NK-92 (cell line): ENCODE results near the gene ENAH.
"Not testable (repeated sequence)": the region's sequence is repeated elsewhere in the genome, so short reads cannot be mapped to it uniquely, and the experiment has no call there.

Source experiments
- DNase-seq: peaks from one replicate; lab custom pipeline; 2025; ENCODE audit not compliant: unreplicated experiment; lab: John Stamatoyannopoulos, UW

Gene ENAH

DNA sequence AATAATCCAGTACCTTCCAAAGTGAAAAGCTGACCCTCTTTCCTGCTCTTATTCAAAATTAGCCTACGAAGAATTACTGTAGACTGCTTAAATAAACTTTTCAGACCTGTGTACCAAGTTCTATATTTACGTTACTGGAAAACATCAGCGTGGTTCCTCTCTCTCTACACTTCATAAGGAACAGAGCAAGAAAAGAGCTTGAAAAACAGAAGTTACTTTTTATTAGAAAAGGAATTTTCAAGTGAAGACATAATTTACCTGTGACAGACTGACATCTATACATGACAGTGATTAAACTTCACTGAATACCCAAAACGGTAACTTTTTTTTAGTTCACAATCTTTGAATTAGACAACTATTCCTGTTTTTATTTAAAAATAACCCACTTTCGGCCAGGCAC, 2.7 kb downstream of the ENAH start:
- no peak for DNase-seq

DNA sequence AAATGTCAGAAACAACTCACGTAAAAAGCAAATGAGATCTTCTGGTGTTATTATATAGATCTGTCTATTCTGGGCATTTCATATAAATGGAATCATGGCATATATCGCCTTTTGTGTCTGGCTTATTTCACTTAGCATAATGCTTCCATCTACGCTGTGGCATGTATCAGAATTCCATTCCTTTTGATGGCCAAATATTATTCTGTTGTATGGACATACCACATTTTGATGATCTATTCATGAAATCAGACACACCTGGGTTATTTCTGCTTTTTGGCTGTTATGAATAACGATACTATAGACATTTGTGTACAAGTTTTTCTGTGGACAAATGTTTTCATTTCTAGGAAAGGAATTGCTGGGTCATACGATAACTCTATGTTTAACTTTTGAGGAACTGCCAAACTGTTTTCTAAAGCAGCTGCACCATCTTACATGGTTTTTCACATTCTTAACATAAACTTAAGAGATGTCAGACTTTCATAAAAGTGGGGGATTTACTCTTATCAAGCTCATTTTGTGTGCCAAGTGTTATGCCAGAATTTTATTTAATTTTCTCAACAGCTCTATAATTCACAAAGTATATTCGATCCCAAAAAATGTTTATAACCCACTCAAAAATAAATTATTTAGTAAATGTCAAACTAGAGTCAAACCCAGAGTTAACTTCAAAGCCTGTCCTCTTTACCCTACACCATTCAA, 7.6 kb downstream of the ENAH start:
- no peak for DNase-seq

DNA sequence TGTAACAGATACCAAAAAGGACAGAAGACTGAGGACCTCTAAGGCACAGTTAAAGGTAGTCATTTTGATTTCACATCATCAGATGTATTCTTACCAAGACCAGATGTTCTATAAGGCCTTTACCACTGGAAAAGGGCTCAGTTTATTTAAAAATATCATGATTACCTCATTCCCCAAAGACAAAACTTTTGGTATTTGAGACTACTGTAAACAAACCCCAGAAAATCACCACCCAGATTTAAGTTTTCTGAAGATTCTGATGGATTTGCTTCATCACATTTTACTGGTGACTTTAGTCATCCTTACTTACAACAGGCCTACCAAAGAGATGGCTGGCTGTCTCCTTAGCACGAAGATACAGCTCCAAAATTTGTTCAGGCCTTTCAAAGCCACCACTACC, 8.3 kb downstream of the ENAH start:
- DNase-seq = no peak

DNA sequence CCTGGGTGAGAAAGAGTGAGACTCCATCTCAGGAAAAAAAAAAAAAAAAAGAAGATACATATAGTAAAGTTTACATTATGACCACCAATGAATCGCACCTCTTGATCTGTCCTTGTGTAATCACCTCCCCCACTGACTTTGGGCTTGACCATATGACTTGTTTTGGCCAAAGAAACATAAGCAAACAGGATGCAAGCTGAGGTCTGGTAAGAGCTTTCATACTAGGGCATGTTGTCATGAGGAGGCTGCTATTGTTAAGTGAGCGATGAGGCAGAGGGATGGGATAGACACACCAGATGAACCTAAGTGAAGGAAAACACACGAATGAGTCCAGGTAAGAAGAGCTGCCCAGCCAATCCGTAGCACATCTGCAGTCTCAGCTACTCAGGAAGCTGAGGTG, 10.7 kb downstream of the ENAH start:
- no peak for DNase-seq

DNA sequence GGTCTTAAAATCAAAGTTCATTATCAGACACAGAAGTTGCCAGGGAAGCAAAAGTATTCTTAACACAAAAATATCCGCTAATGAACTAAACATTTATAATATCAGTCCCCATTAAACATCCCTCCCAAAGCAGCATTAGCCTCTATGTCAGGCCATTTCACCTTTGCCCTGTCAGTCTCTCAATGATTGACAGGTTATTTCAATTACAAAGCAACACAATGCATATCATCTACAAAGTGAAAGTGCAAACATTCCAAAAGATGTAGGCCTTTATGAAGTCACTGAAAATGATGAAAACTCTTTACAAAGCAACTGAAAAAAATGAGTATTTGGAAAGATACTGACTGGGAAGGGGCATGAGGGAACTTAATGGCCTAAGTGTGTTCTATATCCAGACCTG, 14.1 kb downstream of the ENAH start:
- no peak for DNase-seq

DNA sequence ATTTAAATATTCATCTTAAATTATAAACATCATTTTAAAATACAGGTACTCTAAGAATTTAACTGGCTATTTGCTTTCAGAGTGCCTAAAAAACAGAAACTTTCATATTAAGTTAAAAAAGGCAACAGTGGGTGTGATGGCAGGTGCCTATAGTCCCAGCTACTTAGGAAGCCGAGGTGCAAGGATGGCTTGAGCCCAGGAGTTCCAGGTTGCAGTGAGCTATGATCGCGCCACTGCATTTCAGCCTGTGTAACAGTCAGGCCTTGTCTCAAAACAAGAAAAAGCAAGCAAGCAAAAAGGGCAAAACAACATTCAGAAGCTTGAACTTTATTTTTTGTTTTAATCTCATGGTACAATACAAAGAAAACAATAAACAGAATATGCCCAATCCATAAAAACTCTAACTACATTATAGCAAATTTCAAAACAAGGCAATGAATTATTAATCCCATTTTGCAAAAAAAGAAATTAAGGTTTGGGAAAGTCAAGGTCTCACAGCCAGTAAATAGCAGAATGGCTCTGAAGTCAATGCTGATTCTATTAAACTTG, 15.2 kb downstream of the ENAH start:
- no peak for DNase-seq

DNA sequence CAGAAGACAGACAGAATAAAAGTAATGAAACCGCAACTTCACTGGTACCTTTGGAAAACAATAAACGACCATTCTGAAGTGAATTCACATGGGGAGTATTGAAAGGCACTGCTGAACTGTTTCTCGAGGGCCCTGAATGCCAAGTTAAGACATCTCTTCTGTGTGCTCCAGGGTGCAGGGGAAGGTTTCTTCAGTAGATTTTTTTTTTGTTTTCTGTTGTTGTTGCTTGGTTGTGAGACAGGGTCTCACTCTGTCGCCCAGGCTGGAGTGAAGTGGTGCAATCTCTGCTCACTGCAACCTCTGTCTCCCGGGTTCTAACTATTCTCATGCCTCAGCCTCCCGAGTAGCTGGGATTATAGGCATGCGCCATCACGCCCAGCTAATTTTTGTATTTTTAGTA, 15.9 kb downstream of the ENAH start:
- not testable (repeated sequence) for DNase-seq

DNA sequence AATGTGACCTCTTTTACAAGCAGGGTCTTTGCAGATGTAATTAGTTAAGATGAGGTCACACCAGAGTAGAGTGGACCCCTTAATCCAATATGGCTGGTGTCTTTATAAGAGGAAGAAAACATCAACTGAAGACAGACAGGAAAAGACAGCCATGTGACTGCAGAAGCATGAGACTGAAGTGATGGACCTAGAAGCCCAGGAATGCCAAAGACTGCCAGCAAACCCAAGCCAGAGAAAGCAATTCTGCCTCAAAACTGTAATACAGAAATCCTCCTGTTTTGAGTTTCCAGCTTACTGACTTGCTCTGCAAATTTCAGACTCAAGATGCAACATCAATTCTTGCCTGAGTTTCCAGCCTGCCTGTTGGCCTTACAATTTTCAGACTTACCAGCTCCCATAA, 17.3 kb downstream of the ENAH start:
- no peak for DNase-seq

DNA sequence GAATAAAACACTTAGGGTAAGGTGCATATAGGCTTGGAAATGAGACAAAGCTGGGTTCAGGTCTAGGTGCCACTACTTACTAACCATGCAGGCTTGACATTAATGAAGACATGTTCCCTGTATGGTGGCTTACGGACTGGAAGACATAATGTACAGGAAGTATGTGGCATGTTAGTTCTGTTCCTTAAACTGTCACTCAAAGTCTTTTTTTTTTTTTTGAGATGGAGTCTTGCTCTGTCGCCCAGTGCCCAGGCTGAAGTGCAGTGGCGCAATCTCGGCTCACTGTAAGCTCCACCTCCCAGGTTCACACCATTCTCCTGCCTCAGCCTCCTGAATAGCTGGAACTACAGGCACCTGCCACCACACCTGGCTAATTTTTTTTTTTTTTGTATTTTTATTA, 20.1 kb downstream of the ENAH start:
- not testable (repeated sequence) for DNase-seq

DNA sequence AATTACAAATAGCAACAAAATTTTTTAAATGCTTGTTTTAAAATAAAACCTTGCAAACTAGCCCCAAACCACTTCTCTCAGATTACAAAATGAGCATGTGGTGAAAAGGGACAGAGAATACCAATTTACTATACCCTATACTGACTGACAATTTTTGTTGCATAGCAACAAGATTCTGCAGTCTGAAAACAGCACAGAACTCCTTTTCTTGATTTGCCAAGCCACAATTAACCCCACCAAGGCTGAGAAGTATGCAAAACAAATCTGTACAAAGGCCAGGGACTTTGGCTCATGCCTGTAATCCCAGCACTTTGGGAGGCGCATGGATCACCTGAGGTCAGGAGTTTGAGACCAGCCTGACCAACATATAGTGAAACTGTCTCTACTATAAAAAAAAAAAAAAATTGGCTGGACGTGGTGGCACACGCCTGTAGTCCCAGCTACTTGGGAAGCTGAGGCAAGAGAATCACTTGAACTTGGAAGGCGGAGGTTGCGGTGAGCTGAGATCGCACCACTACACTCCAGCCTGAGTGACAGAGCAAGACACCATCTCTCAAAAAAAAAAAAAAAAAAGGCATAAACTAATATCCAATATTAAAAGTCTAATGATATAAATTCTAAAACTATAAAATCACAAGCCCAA, 21.8 kb downstream of the ENAH start:
- no peak for DNase-seq

DNA sequence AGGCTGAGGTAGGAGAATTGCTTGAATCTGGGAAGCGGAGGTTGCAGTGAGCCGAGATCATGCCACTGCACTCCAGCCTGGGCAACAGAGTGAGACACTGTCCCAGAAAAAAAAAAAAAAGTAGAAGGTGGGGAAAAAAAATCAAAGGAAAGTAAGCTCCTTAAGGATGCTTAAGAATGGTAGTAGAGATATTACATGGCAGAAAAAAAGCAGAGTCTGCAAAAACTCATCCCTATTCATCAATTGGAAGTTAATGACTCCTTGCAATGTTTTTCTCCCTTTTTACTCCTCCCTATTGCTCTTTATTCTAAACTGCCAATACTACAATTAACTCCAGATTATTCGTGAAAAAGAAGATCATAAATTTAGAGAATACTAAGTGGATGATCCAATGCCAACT, 23.4 kb downstream of the ENAH start:
- DNase-seq = no peak

DNA sequence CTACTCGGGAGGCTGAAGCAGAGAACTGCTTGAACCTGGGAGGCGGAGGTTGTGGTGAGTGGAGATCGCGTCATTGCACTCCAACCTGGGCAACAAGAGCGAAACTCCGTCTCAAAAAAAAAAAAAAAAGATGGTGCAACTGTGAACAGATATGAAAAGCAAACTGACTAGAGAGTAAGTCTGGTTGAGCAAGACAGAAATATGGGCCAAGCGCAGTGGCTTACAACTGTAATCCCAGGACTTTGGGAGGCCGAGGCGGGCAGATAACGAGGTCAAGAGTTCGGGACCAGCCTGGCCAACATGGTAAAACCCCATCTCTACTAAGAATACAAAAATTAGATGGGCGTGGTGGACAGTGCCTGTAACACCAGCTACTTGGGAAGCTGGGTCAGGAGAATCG, 24.1 kb downstream of the ENAH start:
- not testable (repeated sequence) for DNase-seq

DNA sequence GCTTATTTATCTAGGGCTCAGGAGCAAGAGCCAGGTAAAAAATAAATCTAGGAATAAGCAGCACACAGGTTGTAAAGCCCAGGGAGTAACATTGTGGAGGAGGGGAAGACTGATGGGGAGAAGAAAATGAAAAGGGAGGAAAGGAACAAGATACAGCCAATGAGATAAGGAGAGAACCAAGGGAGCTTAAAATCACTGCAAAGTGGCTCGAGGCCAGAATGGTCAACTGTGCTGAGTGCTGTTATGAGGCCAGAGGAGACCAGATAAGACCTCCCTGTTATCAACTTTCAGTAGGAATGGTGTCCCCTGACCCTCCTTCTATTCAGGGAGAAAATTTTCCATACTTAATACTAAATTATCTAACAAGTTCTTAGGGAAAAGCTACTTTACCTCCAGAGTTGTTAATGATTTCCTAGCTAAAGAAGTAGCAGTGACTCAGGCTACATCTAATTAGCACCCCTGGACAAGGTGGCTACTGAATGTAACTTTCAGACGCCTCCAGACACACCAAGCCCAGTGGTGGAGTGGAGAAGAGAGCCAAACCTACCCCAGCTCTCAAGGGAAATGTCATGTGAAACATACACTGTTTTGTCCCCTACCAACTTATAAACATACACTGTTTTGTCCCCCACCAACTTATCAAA, 25.5 kb downstream of the ENAH start:
- no peak for DNase-seq

DNA sequence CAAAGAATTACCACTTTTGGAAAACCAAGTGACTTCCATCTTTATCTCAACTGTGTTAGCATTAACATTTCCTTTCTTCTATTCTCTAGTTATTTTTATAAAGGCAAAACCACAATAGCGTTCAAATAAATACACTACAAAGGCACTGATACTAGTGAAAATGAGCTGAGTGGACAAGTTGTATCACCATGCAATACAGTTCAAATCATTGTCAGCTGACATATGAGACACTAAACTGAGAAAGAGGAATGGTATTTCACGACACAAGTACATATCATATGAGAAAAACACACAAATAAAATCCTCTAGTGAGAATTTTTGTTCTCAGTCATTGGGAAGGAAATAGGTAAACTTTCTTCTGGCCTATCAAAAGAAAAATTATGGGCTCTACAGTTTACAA, 26.2 kb downstream of the ENAH start:
- DNase-seq = no peak

DNA sequence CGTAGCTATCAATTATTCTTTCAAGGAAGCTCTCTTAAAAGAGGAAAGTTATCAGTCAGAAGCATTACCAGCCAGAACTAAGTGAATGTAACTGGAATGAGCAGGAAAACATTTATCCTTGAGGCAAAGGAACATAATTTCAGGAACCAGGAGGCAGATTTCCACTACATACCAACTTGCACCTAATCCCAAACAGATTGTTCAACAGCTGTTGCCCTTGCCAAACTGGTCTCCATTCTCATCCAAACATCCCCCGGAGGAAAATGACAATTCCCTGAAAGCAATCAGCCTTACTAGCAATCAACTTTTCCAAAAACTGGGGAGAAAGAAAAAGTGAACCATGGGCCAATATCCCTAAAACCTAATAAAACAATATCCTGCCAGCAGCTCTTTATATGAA, 35.0 kb downstream of the ENAH start:
- no peak for DNase-seq

DNA sequence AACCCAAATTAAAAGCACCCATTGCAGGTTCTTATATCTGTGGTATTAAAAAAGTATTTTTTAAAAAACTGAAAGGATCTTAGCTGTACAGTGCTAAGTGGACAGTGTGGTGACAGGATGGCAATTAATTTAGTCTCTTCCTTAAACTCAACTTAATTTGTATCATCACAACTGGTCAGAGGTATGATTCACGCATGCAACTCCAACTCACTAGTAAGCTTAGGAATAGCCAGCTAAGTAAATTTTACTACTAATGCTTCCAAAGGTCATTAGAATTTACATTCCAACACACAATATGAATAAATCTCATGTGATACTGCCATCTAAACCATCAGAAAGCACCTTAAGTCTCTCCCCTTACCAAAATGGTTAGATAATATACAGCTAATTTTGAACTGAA, 35.4 kb downstream of the ENAH start:
- no peak for DNase-seq

DNA sequence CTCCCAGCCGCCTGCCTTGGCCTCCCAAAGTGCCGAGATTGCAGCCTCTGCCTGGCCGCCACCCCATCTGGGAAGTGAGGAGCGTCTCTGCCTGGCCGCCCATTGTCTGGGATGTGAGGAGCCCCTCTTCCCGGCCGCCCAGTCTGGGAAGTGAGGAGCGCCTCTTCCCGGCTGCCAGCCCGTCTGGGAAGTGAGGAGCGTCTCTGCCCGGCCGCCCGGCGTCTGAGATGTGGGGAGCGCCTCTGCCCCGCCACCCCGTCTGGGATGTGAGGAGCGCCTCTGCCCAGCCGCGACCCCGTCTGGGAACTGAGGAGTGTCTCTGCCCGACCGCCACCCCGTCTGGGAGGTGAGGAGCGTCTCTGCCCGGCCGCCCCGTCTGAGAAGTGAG, 37.5 kb downstream of the ENAH start:
- not testable (repeated sequence) for DNase-seq

DNA sequence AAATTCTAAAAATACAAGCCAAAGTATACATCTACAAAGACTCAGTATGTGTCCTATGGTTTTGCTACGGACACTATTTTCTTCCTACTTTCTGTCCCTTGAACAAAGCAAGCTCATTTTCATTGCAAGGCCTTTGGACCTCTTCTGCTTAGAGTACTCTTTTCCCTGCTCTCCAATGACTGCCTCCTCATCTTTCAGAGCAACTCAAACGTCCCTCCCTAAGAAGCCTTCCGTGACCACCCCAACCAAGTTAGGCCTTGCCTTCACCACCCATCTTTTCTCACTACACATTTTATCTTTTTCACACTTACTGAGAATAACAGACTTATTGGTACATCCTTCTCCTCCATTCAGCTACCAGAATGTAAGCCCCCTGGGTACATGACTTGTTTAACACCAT, 39.9 kb downstream of the ENAH start:
- DNase-seq = no peak

DNA sequence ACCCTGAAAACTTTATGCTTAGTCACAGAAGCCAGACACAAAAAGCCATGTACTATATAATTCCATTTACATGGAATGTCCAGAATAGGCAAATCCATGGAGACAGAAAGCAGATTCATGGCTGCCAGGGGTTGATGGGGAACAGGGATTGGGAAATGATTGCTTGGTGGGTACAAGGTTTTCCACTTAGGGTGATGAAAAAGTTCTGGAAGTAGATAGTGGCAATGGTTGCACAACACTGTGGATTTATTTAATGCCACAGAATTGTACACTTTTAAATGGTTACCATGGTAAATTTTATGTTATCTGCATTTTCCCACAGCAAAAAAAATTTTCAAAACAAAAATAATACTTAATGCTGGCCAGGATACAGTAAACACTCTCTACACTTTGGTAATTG, 40.6 kb downstream of the ENAH start:
- no peak for DNase-seq

DNA sequence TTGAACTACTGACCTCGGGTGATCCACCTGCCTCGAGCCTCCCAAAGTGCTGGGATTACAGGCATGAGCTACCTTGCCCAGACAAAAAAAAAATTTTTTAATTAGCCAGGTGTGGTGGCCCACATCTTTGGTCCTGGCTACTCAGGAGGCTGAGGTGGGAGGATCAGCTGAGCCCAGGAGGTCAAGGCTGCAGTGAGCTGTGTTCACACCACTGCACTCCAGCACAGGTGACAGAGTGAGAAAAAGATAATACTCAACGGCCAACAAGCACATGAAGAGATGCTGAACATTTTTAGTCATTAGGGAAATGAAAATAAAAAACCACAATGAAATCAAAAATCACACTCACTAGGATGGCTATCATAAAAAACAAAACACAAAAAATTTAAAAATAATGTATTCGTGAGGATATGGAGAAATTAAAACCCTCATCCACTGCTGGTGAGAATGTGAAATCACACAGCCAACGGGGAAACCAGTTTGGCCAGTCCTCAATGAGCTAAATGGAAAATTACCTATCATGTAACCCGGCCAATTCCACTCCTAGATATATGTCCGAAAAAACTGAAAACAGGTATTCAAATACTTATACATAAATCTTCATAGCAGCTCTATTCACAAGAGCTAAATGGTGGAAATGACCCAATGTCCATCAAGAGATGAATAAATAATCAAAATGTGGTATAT, 41.2 kb downstream of the ENAH start:
- DNase-seq = no peak

DNA sequence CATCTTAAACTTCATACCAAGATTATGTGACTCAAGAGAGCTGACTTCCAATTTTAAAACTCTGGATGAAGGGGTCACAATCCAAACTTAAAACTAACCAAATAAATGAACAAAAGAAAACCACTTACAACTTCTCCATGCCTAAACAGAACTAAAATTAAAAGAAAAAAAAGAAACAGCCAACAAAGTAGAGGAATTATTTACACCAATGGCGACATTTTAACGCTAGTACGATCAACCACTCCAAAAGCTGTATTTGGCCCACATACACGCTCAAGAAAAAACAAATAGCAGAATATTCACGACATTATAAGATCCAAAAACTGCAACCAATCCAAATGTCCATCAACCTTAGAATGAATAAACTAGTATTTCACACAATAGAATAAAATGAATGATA, 42.4 kb downstream of the ENAH start:
- no peak for DNase-seq
